Measurements from ENCODE around the gene GGCT.
"Not testable (repeated sequence)": the region's sequence is repeated elsewhere in the genome, so short reads cannot be mapped to it uniquely, and the experiment has no call there.

Gene GGCT

DNA sequence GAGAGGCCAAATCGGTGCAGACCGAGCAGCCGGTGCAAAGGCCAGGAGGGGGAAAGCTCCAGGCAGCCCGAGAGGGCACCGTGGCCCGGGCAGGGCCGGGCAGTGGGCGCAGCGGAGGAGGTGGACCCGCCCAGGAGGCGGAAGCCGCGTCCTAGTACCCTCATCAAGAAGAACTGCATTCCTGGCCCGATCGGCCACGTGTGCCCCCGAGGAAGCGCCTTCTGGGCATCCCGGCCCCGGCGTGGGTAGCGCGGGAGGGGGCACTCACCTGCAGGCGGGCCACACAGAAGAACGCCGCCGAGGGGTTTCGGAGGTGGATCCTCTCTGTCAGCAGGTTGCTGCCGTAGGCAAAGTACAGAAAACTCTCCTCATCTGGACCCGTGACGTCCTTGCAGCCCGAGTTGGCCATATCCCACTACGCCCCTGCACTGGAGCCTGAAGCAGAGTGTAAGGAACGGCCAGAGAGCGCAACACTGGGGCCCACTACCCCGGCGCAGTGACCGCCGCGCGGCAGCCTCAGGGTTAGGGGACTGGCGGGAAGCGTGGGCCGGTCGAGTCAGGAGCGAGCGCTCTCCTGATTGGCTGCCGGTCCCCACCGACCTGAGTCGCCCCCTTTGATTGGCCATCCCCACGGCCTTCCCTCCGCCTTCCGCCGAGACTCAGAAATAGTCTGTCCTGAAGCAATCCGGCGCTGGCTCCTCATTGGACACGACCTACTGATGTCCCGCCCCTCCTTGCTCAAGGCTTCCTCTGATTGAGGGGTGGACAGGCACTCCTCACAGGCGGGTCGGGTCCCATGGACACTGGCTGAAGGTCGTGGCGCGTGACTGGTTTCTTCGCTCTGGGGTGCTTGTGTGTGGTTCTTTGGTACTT lies at the start of gene GGCT:
Gene GGCT, minus strand, starts transcription at position 529 of the 873 bp plus-strand sequence. Its CDS starts 120 bp downstream, at position 409.
- peak; percentile 96 to 98 for DNase-seq

DNA sequence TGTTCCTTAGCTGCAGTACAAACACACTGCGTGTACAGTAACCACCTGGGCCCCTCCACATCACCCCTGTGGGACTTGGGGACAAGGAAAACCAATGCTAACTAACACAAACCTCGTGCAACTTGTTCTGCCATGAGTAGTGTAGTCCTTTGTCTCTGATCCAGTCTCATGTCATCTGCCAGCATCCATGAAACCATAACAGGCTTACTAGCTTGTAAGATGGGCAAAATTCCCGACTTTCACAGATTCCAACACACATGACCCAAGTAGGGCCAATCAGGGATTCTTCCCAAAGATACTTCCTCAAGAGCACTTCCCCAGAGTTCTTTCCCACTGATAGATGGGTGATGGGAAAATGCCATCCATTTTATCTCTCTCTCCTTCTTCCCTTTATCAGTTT lies 48.9 kb upstream of the GGCT start:
- no peak for DNase-seq

DNA sequence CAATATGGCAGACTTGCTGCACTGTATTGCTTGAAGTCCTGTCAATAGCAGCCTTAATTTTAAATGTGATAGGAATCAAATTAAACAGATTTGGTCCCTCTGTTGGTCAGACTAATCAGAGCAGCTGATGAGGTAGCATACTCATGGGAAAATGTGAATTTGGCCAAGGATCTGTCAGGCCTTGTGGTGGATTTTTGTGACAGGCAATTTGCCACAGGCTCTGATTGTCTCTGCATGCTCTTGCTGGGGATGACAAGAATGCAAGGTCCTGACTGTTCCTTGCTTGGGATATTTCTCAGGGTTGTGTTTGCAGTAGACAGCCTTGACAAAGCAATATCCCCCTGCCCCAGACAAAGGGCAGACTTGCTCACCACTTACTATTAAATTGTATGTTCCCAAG lies 48.5 kb upstream of the GGCT start:
- DNase-seq, result no peak

GRCh38 chr7:30552330-30552729 lies 47.7 kb upstream of the GGCT start:
- no peak for DNase-seq

DNA sequence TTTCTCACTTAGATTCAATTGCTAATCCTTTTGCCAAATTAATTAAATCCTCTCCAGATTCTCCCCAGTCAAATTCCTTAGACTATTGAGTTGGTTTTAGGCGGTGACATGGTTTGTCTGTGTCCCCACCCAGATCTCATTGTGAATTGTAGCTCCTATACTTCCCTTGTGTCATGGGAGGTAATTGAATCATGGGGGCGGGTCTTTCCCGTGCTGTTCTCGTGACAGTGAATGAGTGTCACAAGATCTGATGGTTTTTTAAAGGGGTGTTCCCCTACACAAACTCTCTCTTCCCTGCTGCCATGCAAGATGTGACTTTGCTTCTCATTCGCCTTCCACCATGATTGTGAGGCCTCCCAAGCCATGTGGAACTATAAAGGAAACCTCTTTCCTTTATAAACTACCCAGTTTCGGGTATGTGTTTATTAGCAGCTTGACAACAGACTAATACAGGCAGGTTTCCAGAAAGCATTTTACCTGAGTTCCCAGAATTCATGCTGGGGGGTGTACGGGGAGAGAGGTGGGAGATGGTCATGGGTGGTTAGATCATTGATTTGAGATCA lies 45.4 kb upstream of the GGCT start:
- no peak for DNase-seq

DNA sequence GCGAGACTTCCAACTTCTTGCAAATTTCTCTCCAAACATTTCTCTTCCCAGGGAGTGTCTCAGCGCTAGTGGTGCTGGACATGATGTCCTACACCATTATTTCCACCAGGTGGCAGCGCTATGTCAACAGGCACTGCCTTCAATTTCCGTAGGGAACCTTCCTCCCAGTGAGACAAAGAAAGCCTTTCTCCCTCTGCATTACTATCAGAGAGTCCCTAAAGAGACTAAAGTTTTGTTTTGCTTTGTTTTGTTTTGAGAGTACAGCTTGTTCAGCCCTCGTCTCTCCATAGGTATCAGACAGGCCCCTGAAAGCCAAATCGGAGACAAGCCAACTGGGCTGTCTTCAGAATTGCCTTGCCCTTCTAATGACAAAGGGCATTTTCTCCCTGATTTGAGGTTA lies 44.2 kb upstream of the GGCT start:
- peak; percentile 45 to 56 for DNase-seq

GRCh38 chr7:30546596-30546995 lies 42.0 kb upstream of the GGCT start:
- DNase-seq, result no peak

- no peak for DNase-seq
These were observed 41.3 kb upstream of the GGCT start for GRCh38 chr7:30545791-30546555.

GRCh38 chr7:30543813-30544525 lies 39.3 kb upstream of the GGCT start:
- DNase-seq, result no peak

GRCh38 chr7:30543115-30543514 lies 38.5 kb upstream of the GGCT start:
- DNase-seq, result not testable (repeated sequence)

GRCh38 chr7:30533886-30534285 lies 29.3 kb upstream of the GGCT start:
- no peak for DNase-seq

DNA sequence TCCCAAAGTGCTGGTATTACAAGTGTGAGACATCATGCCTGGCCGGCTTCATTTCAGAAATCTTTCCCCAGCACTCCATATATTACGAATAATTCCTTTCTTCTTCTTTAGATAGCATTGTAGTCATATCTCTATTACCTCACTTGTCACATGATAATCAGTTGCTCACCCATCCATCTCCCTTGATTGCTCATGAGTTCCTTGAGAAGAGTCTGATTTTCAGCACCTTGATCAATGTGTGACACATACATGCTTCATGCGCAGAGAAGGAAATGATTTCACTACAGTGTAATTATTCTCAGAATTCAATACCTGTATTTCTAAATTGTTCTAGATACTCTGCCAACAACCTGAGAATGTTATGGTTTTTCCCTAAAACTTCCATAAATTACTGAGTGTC lies 26.7 kb upstream of the GGCT start:
- no peak for DNase-seq

GRCh38 chr7:30530373-30530772 lies 25.7 kb upstream of the GGCT start:
- DNase-seq, result no peak

DNA sequence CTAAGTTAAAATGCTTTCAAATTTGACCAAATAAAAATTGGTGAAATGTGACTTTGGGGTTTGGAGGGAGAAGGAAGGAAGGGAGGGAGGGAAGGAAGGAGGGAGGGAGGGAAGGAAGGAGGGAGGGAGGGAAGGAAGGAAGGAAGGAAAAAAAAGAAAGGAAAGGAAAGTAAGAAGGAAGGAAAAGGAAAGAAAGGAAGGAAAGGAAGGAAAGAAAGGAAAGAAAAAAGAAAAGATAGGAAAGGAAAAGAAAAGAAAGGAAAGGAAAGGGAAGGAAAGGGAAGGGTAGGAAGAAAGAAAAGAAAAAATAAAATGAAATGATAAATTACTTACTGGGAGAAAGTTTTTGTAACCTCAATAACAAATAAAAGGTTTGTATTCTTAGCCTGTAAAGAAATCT lies 24.1 kb upstream of the GGCT start:
- no peak for DNase-seq

GRCh38 chr7:30527297-30527696 lies 22.7 kb upstream of the GGCT start:
- DNase-seq, result not testable (repeated sequence)

DNA sequence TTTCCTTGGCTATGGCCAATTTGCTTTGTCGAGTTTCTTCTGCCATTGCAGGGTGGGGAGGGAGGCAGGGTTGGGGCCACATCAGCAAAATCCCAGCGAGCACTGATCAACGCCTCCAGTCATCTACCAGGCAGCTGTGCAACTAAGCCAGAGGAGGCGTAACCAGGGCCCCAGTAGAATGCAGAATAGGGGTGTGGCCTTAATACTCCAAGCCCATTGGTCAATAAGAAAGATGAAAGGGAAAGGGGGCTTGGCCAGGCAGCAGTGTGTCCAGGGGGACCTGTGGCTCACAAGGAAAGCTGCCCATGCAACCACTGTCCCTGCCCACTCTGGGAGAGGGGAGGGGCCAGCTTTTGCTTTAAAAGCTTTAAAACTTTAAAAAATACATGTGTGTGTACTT lies 21.5 kb upstream of the GGCT start:
- DNase-seq, result no peak

GRCh38 chr7:30525429-30525828 lies 20.8 kb upstream of the GGCT start:
- no peak for DNase-seq

DNA sequence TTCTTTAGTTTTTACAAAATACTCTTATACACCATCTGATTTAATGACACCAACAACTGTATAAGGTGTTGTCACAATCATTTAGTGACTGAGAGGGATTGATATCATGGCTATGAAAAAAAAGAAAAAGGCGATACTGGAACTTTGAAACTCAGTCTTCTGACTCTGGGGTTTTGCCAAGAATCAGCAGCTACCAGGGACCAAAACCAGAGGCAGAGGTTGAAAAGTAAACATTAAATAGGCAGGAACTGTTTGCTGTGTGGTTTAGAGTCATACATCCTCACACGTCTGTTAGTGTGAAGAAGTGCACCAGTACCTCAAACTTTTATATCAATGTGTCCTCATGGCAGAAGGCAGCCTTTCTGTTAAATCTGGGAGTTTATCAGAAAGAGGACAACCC lies 19.9 kb upstream of the GGCT start:
- no peak for DNase-seq

GRCh38 chr7:30523466-30523865 lies 18.8 kb upstream of the GGCT start:
- DNase-seq, result no peak

- no peak for DNase-seq
These were observed 17.5 kb upstream of the GGCT start for GRCh38 chr7:30522159-30522558.

GRCh38 chr7:30521532-30521931 lies 16.9 kb upstream of the GGCT start:
- no peak for DNase-seq

DNA sequence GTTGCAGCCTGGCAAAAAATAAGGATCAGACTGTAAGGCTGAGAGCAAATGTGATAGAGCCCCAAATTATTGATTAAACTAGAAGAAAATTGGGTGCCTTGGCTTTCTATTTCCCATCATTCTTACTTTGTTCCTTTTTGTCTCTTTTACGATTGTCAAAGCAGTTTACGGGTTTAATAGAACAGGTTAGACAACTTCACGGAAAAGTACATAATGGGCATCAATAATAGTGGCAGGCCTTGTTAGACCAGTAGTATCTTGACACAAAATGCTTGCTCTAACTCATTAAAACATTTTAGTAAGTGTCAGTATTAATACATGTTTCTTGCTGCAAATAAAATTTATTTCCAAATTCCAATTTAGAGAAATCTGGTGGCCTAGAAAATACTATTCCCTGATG lies 14.5 kb upstream of the GGCT start:
- DNase-seq, result no peak

- no peak for DNase-seq
These were observed 11.1 kb upstream of the GGCT start for GRCh38 chr7:30515761-30516160.

Measured in activated CD4-positive, alpha-beta T cell treated with anti-CD3 and anti-CD28 coated beads, Interleukin-2, amount 50 U/mL, for 48 hours (primary cell).